Stimulated activated CD4-positive, alpha-beta T cell treated with anti-CD3 and anti-CD28 coated beads, Interleukin-2, amount 100 ng/mL, for 4 hours (primary cell): ENCODE results near the gene SCYGR2.

Source experiments
- DNase-seq: peaks from one replicate; pipeline ENCODE4 v3.0.0-alpha.2; 2020; ENCODE audit warnings: low read depth

Gene SCYGR2

DNA sequence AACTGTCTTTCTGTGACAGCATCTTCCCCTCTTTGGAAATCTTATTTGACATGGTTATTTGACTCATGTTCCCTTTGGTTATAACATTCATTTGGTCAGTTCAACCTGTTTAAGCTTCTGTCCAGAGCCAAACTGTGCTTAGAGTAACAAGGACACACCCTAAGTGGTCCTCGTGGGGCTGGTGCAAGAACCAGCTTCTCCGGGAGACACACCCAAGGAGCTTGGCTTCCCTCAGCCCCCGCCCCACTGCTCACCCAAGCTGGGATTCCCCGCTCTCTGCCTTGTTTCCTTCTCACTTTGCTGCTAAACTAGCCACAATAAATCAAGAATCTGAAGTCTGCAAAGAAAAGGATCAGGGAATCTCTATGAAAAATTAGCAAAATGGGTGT is 14.6 kb downstream of the SCYGR2 start:
- no peak for DNase-seq

DNA sequence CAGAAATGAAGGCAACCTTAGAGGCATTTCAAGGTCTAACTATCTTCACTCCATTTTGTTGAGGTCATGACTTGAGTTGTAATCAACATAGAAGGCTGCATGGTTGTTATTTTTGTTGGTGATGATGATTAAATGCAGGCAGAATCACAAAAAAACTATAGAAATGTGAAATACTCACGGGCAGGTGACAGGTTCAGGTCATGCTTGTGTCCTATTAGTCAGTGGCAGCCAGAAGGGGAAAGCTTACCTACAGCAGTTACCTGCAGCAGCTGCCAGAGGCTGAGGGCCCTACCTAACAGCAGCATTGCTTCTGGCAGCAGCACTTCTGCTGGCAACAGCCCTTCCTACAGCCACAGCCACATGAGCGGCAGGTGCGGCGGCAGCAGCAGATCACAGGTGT is 15.6 kb downstream of the SCYGR2 start:
- no peak for DNase-seq

DNA sequence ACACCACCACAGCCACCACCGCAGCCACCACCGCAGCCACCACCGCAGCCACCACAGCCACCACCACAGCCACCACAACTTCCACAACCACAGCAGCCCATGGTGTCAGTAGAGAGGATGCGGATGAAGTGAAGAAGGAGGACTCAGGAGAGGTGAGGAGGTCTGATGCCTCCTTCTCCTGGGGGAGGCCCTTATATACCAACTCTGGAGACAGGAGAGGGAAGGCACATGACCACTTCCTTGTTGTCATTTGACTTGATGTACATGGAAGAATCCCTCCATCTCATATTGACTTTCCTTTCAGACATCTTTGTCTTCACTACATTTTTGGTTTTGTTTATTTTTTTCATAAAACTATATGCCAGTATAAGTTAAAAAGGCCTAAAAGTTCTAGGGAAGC is 16.0 kb downstream of the SCYGR2 start, which contains the start of gene SCYGR3:
Gene SCYGR3 (minus strand): TSS at position 101 of the 400 bp plus-strand sequence. CDS start 0 bp downstream, at position 101.
- DNase-seq = no peak

DNA sequence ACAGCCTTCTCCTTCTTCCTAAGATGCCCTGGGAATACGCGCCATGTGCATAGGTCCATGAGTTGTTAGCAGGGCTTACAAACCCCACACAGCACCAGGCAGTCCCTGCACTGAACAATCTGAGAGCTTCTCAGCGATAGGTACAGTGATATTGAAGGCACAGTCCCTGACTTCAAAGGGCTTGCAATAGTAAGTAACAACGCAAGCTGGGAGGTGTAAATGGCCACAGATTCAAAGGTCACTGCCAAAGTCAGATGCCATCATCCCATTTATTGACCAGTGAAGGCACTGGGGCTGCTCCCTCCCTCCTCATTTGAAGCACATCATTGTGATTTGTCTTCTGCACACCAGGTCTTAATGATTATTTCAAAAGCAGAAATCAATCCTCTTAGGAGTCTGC is 16.5 kb downstream of the SCYGR2 start:
- no peak for DNase-seq

DNA sequence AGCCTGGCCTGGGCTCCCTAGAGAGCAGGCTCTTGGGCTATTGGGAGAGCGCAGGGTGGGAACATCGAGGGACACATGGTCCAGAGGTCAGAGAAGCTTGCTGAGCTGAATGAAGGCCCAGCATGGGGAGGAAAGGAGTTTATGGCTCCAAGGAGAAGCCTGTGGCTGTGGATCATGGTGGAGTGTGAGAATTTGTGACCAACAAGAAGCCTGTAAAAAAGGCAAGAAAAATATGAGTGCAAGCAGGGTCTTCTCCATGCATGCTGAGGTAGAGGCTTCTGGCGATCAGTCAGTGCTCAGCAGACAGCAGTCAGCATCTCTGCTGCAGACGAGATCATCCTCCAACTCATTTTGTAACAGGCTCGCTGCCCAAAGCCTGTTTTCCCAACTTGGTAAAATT is 17.2 kb downstream of the SCYGR2 start:
- no peak for DNase-seq

DNA sequence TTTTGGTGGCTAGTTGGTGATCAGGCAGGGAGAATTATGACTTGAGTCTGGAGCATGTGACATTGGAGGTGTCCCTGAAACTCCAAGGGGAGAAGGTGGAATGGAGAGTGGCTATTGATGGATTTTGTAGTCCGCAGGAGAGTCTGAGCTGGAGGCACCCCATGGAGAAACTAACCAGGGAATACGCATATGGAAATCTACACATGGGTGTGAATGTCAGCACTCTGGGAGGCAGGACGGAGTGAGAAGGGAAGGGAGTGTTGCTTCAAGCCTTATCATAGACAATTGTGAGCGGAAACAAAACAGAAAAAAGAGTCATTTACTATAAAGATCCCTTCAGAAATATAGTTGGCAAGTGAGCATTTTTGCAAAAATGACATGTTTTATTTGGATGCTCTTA is 17.9 kb downstream of the SCYGR2 start:
- no peak for DNase-seq

DNA sequence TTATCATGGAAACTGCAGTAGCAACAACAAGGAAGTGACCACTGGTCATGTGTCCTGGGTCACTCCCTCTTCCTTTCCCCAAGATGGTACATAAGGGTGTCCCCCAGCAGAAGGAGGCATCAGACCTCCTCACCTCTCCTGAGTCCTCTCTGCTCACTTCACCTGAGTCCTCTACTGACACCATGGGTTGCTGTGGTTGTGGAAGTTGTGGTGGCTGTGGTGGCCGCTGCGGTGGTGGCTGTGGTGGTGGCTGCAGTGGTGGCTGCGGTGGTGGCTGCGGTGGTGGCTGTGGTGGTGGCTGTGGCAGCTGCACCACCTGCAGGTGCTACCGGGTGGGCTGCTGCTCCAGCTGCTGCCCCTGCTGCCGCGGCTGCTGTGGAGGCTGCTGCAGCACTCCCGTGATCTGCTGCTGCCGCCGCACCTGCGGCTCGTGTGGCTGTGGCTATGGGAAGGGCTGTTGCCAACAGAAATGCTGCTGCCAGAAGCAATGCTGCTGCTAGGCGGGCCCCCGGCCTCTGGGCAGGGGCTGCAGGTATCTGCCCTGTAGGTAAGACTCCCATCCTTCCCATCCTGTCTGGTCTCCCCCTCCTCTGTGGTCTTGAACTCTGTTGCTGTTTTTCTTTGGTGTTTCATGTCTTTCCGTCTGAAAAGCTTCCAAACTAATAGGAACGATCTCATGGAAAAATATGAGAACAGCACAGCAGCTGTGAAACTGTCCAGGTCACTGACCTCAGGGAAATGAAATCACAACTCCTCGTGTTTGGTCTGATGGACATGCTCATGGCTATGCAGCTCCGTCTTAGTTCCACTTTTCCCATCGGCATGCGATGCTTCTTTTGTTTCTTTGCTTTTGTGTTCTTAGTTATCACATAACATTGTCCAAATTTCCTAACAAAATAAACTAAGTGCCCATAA is 18.9 kb downstream of the SCYGR2 start, which contains the start of gene SCYGR4:
Gene SCYGR4 (plus strand): TSS at position 183 of the 915 bp plus-strand sequence. CDS start 0 bp downstream, at position 183.
- DNase-seq = no peak

DNA sequence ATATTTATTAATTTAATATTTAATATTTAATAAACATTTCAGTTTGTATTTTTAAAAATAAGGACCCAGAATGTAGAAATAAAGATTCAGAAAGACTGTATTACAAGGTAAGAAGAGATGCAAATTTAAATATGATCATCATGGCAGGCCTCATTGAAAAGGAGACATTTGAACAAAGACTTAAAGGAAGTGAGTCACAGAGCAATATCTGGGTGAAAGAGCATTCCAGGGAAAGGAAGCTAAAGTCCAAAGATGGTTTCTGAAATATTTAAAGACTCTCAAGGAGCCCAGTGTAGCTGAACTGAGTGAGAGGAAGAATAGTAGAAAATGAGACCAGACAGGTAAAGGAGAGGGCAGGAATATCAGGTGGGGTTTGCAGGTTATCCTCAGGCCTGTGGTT is 24.5 kb downstream of the SCYGR2 start:
- no peak for DNase-seq

DNA sequence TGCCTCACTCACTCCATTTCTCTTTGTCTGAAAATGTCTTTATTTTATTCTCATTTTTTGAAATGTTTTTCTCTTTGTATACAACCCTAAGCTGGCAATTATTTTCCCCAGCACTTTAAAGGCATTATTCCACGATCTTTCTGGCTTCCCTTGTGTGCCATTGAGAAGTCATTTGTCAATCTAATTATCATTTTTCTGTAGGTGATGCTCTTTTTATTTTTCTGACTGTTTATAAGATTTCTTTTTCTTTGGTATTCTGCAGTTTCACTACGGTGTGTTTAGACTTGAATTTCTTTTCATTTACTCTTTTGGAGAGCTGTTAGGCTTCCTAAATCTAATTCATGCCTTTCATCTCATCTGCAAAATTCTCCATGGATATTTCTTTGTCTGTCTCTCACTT is 26.7 kb downstream of the SCYGR2 start:
- DNase-seq = no peak

DNA sequence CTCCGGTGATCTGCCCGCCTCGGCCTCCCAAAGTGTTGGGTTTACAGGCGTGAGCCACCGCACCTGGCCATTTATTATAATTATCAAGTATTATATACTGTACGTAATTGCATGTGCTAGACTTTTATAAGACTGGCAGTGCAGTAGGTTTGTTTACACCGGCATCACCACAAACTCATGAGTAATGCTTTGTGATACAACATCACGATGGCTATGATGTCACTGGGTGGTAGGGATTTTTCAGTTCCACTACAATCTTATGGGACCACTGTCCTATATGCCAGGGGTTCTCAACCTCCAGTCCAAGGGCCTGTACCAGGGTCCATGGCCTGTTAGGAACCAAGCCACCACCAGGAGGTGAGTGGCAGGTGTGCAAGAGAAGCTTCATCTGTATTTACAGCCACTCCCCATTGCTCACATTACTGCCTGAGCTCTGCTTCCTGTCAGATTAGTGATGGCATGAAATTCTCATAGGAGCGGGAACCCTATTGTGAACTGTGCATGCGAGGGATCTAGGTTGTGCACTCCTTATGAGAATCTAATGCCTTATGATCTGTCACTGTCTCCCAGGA is 28.0 kb downstream of the SCYGR2 start:
- no peak for DNase-seq

DNA sequence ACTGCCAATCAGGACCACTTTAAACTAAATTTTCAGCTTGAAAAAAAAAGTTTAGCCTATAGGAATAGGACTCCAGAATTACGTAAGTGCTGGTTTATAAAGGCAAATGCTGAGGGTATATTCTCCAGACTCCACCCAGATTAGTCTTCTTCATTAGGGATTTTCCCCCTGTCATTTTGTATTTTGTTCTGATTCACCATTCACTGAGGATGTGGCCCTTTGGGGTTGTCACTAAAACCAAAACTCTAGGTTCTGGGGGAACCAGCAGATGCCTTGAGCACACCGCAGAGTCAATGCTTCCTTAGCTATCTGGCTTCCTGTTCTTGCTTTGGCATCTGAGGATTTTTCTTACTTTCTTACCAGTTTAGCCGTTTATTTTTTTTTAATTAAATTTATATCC is 29.1 kb downstream of the SCYGR2 start:
- no peak for DNase-seq

DNA sequence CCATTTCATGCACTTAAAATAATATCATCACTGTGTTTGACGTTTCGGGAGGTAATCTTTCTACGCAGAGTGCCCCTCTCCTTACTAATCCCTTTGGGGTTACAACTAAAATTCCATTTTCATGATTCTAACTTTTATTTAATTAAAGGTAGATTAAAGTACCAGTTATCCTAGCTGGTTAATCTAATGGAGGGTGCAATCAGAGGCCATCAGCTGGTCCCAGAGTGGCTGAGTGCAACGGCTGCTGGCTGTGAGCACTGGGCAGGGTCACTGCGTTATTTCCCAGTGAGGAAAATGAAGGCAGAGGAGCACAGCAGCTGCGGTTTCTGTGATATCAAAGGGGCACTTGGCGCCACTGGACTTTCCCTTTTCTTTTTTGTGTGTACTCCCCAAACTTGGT is 30.7 kb downstream of the SCYGR2 start:
- DNase-seq = no peak

DNA sequence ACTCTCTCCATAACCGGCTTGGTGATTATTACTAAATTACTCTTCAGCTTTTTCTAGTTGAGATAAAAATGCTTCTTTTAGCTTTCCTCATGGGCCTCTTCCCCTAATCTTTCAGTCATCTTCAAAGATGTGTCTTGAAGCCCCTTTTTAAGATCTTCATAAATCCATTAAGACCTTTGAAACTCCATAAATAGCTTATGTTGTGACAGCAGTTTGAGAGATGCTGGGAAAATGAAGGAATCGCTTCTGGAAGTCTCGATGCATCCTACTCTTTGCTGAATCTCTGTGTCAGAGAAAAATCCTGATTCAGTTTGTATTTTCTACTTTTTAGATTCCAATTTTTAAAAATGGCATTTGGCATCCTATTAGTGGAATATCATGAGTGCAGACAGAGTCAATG is 31.6 kb downstream of the SCYGR2 start:
- DNase-seq = no peak

DNA sequence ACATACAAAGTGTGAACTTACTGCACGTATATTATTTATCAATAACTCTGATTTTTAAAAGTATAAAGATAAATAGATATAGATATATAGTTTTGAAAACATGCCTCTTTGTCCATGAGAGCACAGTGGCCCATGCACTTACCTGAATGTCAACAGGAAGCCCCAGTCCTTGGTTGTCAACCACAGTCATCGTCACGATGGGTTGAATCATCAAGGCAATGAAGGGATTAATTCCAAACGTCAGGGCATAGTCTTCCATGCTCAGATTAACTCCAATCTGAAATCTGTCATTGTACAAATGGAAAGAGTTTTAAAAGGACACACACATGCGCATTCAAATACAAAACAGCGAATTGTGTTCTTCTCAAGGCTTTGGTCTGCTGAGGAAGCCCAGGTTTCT is 34.1 kb downstream of the SCYGR2 start:
- no peak for DNase-seq

DNA sequence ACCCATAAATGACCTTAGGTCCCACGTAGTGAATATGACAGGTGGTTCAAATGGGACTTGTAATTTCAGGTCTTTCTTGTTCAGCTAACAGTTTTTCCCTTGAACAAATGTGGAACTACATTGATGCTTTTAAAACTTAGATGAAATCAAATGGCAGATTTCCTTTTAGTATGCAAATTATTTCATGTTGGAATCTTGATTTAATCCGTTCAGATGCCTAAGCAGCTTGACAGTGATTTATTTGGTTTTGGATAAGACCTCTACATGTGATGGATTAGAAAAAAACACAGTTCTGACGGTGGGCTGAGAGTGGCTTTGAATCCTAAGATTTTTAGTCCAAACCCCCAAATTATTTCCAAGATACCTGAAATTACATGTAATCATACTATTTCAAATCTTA is 35.5 kb downstream of the SCYGR2 start:
- DNase-seq = no peak

DNA sequence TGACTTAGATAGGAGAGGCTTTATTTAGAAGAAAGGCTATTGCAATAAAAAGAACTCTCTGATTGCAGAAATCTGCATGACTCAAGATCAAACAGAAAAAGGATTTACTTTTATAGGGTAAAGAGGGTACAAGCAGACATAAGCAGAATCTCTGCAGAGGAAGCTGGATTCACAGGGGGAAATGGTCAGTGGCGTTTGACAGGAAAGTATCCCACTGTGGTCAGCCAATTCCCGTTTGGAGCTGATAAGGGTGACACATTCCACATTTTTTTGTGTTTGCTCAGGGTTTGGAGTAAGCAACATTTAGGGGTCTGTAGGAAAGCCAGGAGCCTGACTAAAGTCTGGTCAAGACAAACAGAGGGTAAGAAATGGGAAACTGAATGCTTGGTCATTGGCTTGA is 44.0 kb downstream of the SCYGR2 start:
- DNase-seq = no peak

DNA sequence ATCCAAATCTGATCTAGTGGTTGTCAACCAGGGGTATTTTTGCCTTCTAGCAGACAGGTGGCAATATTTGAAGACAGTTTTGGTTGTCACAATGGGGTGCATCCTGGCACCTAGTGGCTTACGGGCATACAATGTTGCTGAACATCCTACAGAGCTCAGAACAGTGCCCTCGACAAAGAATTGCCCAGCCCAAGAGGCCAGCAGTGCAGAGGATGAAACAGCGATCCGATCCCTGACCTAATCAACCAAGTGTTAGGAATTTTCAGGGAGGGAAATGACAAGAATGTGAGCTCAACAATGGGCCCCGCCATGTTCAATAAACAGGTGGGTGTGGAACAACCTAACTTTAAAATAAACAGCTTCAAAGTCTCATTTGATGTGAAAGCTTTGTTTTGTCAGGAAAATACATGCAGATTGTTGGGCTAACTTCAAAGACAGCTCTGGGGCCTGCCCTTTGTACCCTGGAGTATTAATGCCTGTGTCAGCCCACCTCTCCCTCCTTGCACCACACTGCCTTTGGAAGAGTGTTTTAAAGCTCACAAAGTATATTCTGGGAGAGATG is 45.4 kb downstream of the SCYGR2 start:
- DNase-seq = no peak
